ENCODE measurements around the gene BICDL2.

Gene BICDL2

GRCh38 chr16:3045758-3046640 lies 9.3 kb upstream of the BICDL2 start, which contains the start of gene MMP25:
Gene MMP25 (plus strand): TSS chr16:3046561. CDS start chr16:3046918, 357 bp downstream.
- no peak for DNase-seq

- DNase-seq: no peak
Measured at GRCh38 chr16:3044708-3045107, 8.0 kb upstream of the BICDL2 start.

- no peak for DNase-seq
Measured at GRCh38 chr16:3042376-3042775, 5.6 kb upstream of the BICDL2 start.

GRCh38 chr16:3038896-3039295 lies 2.2 kb upstream of the BICDL2 start:
- DNase-seq: no peak

- peak; percentile 7 for DNase-seq
Measured at GRCh38 chr16:3038256-3038655, 1.5 kb upstream of the BICDL2 start.

GRCh38 chr16:3035972-3036725 lies 595 bp downstream of the BICDL2 start:
- DNase-seq: no peak

- no peak for DNase-seq
Measured at GRCh38 chr16:3035289-3035971, 1.3 kb downstream of the BICDL2 start.

GRCh38 chr16:3032624-3033023 lies 4.1 kb downstream of the BICDL2 start:
- DNase-seq: no peak

GRCh38 chr16:3030222-3031212 lies 6.2 kb downstream of the BICDL2 start:
- DNase-seq: no peak

- peak; percentile 7 for DNase-seq
Measured at GRCh38 chr16:3029491-3030221, 7.1 kb downstream of the BICDL2 start.

- DNase-seq: no peak
Measured at GRCh38 chr16:3028716-3029319, 7.9 kb downstream of the BICDL2 start.

- DNase-seq: peak; percentile 64
Measured at GRCh38 chr16:3027983-3028715, 8.6 kb downstream of the BICDL2 start.

GRCh38 chr16:3027489-3027795 lies 9.3 kb downstream of the BICDL2 start:
- no peak for DNase-seq

- DNase-seq: no peak
Measured at GRCh38 chr16:3026609-3027488, 9.9 kb downstream of the BICDL2 start.

GRCh38 chr16:3026003-3026378 lies 10.8 kb downstream of the BICDL2 start:
- DNase-seq: no peak

GRCh38 chr16:3025032-3026002 lies 11.4 kb downstream of the BICDL2 start:
- no peak for DNase-seq

GRCh38 chr16:3023669-3024478 lies 12.9 kb downstream of the BICDL2 start, which contains the start of the genes HCFC1R1 and THOC6:
Gene HCFC1R1 (minus strand): TSS chr16:3023942. CDS start chr16:3023941, 1 bp downstream.
Gene THOC6 (plus strand): TSS chr16:3024035. CDS start chr16:3024327, 292 bp downstream.
- DNase-seq: peak; percentile 82
